HG02588 (cell line): ENCODE measurements around the gene EIF6.

Source experiments
- ATAC-seq: cut with Tn5 transposase; IDR thresholded peaks from one replicate; pipeline ENCODE4 v1.9.1; 2021; ENCODE audit warnings: mild to moderate bottlenecking, moderate library complexity; ENCODE audit not compliant: unreplicated experiment

Gene EIF6

DNA sequence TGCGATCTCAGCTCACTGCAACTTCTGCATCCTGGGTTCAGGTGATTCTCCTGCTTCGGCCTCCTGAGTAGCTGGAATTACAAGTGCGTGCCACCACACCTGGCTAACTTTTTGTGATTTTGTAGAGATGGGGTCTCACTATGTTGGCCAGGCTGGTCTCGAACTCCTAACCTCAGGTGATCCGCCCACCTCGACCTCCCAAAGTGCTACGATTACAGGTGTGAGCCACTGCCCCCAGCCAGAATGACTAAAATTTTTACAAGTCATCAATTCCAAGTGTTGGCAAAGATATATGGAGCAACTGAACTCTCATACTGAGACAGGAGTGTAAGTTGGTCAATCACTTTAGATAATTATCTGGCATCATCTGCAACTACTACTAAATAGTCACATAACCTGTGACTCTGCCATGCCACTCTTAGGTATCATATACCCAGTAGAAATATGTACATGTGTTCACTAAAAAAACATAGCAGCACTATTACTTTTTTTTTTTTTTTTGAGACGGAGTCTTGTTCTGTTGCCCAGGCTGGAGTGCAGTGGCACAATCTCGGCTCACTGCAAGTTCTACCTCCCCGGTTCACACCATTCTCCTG lies 3.0 kb downstream of the EIF6 start:
- no peak for ATAC-seq

DNA sequence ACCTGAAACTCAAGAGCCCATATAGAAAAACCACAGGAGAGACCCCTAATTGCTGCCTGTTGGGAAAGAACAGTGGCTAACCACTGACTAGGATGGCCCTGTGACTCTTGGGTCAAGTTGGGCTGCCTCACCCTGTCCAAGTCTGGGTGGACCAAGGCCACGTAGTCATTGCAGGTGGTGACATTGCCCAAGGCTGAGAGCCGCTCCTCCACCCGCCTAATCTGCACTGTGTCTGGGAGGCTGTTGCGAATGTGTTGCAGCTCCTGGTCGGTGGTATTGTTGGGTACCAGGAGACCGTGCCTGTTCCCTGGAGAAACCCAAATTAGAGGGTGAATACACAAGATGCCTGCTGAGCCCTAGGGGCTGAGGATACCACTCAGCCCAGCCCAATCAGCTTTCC lies 4.0 kb downstream of the EIF6 start:
- ATAC-seq: no peak

DNA sequence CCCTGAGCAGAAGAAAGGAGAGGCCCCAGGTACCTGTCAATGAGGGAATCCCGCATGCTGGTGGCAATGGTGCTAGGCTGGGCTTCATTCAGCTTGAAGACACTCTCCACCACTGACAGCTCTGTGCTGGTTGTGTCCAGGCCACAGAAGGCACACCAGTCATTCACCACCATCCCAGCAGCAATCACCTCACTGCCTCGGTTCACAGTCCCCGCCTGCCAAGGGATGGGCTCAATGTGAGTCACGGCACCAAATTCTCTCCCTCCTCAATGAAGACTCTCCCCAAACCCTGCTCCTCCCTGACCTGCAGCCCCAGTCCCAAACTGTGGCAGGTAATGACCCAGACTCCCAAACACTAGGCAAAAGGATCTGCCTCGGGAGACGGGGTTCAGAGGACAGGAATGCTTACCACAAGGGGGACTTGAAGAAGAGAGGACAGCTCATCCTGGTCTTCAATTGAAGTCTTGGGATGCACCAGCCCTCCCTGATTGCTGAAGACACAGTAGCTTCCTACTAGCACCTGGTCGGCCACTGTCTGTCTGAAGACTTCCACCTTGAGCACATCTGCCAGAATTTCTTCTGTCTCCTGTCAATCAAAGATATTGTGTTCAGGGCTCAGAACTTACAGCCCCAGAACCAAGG lies 4.9 kb downstream of the EIF6 start:
- no peak for ATAC-seq

DNA sequence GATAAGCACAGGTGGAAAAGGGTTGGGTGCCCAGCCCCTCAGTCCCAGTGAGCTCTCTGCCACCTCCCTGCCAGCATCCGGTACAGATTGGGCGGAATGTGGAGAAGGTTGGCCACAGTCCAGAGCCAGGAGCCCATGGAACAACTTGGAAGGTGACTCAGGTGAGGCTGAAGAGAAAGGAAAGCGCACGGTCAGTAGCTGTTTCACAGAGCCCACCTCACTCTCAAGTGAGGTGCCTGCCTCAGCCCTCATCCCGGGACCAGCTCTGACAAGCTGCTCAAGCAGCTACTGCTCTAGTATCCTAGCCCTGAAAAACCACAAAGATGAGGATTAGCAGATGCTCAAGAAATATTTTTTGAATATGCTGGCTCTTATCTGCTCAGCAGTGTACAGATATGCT lies 5.5 kb downstream of the EIF6 start:
- ATAC-seq: no peak

DNA sequence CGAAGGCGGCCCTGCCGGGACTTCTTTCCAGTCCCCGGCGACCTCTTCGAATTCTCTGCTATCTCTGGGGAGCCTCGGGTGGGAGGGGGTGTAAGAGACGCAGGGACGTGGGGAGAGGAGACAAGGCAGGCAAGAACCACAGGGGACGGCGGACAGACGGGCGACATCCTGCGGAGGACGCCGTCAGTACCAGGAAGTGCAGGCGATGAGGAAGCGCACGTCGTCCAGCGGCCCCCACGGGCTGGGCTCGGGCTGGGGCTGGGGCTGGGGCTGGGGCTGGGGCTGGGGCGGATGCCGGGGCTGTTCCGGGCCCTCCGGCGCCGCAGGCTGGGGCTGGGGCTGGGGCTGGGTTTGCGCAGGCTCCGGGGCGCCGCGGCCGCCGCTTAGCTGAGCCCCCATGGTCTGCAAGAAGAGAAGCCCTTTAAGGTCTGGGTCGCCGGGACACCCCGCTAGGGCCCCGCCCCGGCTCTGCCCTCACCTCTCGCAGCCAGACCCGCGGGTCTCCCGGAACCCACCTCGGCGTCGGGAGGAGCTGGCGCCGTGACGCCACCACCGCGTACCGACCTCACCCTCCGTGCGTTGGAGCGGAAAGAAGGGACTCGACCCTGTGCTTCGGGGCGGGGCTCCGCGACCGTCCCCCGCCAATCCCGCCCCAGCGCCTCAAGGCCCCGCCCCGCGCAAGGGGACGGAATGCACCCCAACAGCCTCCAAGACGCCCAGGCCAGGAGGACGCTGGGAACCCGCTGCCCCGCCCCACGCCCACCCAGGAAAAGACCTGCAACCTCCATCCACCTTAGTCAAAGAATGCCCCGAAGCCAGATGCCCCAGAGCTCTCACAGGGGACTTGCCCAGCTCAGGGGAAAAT lies 6.8 kb downstream of the EIF6 start, which contains the start of gene MMP24OS:
MMP24OS (minus strand) TSS at position 592 of the 865 bp plus-strand sequence; CDS start at position 399, 193 bp downstream.
- peak; percentile 81 for ATAC-seq

DNA sequence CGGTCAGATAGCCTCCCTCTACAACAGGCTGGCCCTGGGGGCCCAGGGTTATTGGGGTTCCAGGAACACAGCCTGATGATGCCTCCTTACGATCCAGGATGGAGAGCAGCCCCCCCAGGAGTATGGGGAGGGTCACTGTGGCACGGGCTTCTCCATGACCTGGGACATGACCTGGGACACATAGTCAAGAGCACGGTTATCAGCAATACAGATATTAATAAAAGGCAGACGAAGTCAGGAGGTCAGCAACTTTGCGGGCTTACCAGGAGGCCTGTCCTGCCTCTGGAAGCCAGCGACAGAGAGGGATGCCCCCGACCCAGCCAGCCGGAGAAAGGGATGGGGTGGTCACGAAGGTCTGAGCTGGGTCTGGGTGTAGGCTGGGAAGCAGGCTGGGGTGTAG lies 7.4 kb downstream of the EIF6 start:
- ATAC-seq: peak; percentile 10

DNA sequence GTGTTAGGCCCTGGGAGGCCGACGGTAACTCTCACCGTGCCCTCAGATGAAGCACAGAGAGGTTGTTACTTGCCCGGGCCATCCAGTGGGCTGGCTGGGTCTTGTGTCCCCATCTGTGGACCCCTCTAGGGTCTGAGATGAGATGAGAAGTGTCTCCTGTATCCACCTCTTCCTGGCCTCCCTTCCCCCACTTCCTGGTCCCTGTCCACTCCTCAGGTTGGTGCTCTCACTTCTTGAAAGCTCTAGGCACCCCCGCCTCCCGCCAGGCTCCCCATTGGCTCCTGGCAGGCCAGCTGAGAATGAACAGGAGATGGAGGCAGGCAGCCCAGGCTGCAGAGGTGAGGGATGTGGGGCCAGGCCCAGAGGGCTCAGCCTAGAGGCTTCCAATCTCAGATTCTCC lies 8.2 kb downstream of the EIF6 start:
- no peak for ATAC-seq

DNA sequence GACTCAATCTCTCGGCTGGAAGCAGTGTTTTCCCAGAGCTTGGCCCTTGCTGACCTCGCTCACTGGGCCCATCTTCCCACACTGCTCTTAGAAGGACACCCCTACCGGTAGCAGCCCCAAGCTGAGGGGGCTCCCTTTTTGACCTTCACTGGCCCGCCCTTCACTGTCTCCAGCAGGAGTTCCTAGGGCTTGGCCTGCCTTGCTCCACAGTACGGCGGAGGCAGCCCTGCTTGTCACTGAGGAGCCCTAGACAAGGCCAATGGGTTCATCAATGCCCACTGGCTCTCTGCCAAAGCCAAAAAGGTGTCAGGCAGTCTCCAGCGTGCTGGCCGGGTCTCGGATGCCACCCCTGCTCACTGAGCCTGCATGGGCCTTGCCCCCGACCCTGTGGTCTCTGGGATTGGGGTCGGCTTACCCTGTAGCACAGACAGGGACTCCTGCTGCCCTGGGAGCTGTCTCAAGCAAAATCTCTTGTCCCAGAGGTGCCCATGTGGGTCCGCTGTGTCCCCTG lies 8.8 kb downstream of the EIF6 start:
- ATAC-seq: no peak

DNA sequence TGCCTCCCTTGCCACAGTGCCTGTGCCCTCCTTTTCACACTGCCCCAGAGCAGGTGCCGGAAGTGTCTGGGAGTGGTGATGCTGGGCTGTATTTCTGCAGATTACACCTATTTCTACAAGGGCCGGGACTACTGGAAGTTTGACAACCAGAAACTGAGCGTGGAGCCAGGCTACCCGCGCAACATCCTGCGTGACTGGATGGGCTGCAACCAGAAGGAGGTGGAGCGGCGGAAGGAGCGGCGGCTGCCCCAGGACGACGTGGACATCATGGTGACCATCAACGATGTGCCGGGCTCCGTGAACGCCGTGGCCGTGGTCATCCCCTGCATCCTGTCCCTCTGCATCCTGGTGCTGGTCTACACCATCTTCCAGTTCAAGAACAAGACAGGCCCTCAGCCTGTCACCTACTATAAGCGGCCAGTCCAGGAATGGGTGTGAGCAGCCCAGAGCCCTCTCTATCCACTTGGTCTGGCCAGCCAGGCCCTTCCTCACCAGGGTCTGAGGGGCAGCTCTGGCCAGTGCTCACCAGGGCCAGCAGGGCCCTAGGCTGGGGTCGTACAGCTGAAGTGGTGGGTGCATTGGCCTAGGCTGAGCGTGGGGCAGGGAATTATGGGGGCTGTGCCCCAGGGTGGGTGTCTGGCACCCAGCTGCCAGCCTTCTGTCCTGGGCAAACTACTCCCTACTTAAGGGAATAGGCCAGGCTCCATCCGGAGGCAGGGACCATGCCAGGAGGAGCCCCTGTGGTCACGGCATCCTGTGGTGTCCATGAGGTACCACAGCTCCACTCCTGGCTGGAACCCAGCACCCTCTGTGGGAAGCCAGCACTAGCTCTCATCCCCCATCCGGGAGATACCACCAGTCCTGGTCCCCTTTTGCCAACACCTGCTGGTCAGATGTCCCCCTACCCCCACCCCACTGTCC lies 10.1 kb downstream of the EIF6 start:
- ATAC-seq: no peak

DNA sequence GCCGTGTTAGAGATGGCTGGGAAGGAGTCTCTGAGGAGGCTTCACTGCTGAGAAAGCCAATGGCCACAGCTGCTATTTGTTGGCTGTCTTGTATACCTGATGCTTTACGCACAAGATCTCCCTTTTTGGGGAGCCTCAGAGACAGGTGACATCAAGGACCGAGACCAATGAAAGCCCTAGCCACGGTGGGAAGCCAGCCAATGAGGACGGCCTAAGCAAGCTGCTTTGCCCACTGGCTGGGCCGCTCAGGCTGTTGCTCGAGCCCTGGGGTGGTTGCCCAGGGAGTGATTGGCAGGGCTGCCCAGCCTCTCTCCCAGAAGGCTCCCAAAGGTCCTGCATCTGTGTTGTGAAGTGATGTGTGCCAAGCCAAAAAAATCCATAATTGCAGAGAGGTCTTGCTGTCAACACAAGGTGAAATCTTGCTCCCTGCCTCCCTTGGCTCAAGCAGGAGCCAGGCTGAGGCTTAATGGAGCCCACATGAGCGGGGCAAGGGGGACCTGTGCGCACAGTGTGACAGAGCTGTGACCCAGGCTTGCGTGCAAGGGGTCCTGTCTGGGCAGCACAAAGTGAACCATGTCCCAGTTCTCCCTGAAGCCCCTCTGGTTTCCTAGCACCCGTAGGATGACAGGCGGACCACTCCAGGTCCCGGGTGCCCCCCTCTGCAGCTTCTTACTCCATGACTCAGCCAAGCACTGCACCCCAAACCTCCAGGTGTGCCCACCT lies 11.0 kb downstream of the EIF6 start:
- no peak for ATAC-seq

DNA sequence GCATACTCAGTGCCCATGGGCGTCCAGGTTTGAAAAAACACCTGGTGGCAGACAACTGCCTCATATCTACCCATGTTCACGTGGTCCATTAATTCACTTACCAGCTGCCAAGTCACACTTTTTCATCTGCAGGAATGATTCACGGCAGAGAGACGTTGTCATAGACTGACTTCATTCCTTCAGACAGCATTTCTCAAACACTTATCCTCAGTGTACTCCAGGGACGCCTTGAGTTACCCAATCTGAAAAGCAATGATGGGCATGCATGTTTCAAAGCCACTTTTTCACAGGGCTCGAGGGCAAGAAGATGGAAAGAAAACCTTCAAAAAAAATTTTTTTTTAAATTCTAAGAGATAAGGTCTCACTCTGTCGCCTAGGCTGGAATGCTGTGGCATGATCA lies 12.7 kb downstream of the EIF6 start:
- ATAC-seq: no peak

DNA sequence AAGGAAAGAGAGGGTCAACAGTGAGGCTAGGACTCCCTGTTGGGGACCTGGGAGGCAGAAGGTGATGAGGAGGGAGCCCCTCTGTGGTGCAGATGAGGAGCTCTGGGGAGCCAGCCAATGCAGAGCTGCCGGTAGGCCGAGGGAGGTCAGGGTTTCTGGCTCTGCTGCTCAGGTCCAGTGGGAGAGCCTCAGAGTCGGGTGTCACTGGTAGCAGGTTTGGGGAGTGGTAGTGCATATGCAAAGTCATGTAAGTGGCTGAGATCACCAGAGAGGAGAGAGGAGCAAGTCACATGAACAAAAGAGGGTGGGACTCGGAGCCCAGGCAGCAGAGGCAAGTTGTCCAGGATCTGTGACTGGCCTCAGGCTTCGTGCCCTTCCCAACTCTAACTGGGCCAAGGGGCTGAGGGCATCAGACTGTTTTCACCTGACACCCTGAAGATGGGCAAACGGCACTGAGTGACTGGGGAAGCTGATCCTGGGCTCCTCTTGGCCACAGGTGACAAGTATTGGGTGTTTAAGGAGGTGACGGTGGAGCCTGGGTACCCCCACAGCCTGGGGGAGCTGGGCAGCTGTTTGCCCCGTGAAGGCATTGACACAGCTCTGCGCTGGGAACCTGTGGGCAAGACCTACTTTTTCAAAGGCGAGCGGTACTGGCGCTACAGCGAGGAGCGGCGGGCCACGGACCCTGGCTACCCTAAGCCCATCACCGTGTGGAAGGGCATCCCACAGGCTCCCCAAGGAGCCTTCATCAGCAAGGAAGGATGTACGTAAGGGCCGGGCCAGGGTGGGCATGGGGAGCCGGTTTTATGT lies 13.3 kb downstream of the EIF6 start:
- no peak for ATAC-seq

DNA sequence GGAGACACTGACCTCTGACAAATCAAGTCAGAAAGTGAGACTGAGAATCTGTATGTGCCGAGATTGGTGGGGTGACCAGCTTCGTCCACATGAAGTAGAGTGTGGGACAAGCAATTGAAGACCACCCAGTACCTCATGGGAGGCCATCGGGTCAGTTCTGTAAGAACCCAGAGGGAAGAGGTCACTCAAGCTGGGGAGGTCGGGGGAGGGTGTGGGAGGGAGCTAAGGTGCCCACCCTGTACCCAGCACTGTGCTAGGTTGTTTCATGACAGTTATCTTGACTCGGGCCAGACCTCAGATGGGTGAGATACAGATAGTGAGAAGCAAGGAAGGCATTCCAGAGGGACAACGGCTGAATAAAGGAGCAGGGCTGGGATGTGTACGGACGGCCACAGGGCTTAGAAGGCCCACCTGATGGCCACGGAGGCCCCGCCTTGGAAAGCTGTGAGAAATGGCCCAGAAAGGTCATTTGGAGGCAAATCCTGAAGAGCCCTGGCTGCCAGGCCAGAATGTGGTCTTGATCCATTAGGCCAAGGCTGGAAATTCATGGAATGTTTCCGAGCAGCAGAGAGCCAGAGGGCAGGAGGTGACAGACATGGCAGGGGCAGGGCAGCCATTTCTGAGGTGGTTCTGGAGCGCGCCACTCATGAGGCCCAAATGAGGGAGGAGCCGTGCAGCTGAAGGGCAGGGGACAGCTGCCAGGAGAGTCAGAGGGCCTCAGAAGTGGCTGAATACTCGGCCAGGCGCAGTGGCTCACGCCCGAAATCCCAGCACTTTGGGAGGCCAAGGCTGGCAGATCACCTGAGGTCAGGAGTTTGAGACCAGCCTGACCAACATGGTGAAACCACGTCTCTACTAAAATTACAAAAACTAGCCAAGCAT lies 14.3 kb downstream of the EIF6 start:
- no peak for ATAC-seq

DNA sequence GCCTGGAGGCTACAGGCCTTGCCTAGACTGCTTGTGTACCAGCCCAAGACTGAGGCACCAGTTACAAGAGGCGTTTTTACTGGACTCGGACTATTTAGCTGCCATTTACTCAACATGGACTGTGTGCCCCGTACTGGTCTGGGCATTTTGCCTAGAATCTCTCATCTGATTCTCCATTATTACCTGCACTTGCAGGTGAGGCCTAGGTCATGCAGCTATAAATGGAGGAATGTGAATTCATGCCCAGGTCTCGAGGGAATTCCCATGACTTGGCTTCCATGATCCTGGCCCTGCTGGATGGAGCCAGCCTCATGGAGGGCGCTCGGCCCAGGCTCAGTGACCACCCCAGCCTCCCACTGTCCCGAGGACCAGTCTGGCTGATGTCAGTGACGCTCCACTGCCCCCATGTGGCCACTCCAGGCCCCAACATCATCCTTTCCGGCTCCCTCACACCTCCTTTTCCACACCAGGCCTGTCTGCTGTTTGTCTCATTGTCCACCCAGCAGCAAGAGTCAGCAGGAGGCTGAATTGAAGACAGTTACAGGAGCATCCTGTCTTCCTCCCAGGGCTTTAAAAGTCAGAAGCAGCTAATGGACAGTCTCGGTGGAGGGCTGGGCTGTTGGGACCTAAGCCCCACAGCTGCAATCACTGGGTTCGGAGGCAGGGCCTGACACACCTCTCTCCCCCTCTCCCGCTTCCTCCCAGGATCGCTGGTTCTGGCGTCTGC lies 15.4 kb downstream of the EIF6 start:
- ATAC-seq: no peak

DNA sequence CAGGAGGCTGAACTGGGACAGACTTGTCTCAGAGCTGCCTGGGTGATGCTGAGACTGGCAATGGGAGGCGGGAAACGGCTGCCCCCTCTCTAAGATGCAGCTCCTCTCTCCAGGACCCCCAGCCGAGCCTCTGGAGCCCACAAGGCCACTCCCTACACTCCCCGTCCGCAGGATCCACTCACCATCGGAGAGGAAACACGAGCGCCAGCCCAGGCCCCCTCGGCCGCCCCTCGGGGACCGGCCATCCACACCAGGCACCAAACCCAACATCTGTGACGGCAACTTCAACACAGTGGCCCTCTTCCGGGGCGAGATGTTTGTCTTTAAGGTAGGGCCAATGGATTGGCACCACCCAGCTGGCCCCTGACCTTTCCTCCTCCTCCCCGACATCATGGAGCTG lies 17.5 kb downstream of the EIF6 start:
- ATAC-seq: no peak

DNA sequence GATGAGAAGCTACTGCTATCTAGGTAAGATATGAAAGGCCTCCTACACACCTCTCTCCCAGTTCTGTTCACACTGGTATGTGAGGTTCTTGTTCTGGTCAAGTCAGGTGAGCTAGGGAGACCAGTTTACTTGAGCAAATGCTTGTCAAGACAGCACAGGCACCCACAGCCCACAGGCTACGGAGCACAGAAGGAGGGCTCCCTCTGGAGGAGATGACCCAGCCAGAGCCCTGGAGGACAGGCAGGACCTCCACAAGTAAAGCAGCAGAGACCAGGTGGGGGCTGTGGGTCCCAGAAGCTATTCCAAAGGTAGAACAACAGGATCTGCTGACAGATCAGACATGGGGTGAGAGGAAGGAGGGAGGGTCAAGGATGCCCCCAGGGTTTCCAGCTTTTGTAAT lies 19.8 kb downstream of the EIF6 start:
- ATAC-seq: no peak

DNA sequence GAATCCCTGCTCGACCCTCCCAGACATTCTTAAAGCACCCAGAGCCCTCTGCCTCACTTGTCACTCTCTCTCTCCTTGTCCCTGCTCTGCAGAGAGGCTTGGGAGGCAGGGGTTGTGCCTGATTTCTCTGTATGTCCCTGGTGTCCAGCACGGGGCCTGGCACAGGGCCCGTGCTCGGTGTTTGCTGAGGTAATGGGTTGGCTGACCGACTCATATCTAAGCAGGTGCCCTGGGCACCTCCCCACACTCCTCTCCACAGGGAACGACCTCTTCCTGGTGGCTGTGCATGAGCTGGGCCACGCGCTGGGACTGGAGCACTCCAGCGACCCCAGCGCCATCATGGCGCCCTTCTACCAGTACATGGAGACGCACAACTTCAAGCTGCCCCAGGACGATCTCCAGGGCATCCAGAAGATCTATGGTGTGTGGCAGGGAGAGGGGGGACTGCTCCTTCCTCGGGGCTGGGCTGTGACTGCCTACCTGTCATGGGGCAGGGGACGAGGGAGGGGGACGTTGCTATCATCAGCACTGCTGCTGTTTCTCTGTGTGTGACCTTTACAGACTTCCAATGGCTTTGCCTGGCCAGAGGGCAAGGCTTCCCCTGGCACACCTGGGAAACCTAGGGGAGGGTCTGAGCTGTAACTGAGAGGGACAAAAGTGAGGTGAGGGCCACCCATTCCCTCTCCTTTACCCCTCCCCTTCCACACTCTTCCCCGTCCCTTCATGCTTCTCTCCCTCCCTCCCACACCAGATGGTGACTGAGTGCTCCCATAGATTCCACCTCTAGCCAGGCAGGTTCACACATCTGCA lies 20.8 kb downstream of the EIF6 start:
- ATAC-seq: no peak
